Stimulated activated CD4-positive, alpha-beta T cell treated with anti-CD3 and anti-CD28 coated beads, Interleukin-2, amount 100 ng/mL, for 4 hours (primary cell): ENCODE measurements around the gene CNIH1.
"Not testable (repeated sequence)": the region's sequence is repeated elsewhere in the genome, so short reads cannot be mapped to it uniquely, and the experiment has no call there.

Source experiments
- DNase-seq: peaks from one replicate; pipeline ENCODE4 v3.0.0-alpha.2; 2020; ENCODE audit warnings: low read depth

CNIH1 gene

GRCh38 chr14:54467280-54467679, 26.1 kb upstream of the CNIH1 start:
- DNase-seq: no peak

- DNase-seq: no peak
Measured at GRCh38 chr14:54465654-54466053, 24.5 kb upstream of the CNIH1 start.

- DNase-seq: no peak
Measured at GRCh38 chr14:54462048-54462447, 20.9 kb upstream of the CNIH1 start.

GRCh38 chr14:54459106-54459505, 17.9 kb upstream of the CNIH1 start:
- no peak for DNase-seq

- not testable (repeated sequence) for DNase-seq
Measured at GRCh38 chr14:54458536-54458935, 17.4 kb upstream of the CNIH1 start.

- DNase-seq: no peak
Measured at GRCh38 chr14:54457609-54457996, 16.4 kb upstream of the CNIH1 start.

GRCh38 chr14:54456820-54457608, 15.8 kb upstream of the CNIH1 start:
- not testable (repeated sequence) for DNase-seq

- DNase-seq: no peak
Measured at GRCh38 chr14:54455363-54455762, 14.2 kb upstream of the CNIH1 start.

GRCh38 chr14:54453990-54454389, 12.8 kb upstream of the CNIH1 start:
- DNase-seq: not testable (repeated sequence)

GRCh38 chr14:54453252-54453651, 12.1 kb upstream of the CNIH1 start:
- DNase-seq: no peak

GRCh38 chr14:54451961-54452360, 10.8 kb upstream of the CNIH1 start:
- DNase-seq: no peak

GRCh38 chr14:54451121-54451601, 10.0 kb upstream of the CNIH1 start:
- no peak for DNase-seq

GRCh38 chr14:54450535-54450934, 9.4 kb upstream of the CNIH1 start:
- DNase-seq: no peak

GRCh38 chr14:54447231-54447692, 6.1 kb upstream of the CNIH1 start:
- no peak for DNase-seq

GRCh38 chr14:54446161-54446693, 5.1 kb upstream of the CNIH1 start:
- DNase-seq: no peak

- no peak for DNase-seq
Measured at GRCh38 chr14:54444681-54445080, 3.5 kb upstream of the CNIH1 start.

GRCh38 chr14:54443981-54444380, 2.8 kb upstream of the CNIH1 start:
- no peak for DNase-seq

- not testable (repeated sequence) for DNase-seq
Measured at GRCh38 chr14:54442961-54443360, 1.8 kb upstream of the CNIH1 start.

GRCh38 chr14:54440476-54440872, 700 bp downstream of the CNIH1 start:
- DNase-seq: no peak

GRCh38 chr14:54440037-54440436, 1.1 kb downstream of the CNIH1 start:
- no peak for DNase-seq

- DNase-seq: no peak
Measured at GRCh38 chr14:54438703-54439102, 2.5 kb downstream of the CNIH1 start.

- DNase-seq: not testable (repeated sequence)
Measured at GRCh38 chr14:54437954-54438353, 3.2 kb downstream of the CNIH1 start.

- no peak for DNase-seq
Measured at GRCh38 chr14:54435500-54435981, 5.6 kb downstream of the CNIH1 start.
